ENCODE results near the gene GORASP1.
A peak's percentile ranks its signal among the peaks of the same experiment; 100 is the strongest.

Gene GORASP1

DNA sequence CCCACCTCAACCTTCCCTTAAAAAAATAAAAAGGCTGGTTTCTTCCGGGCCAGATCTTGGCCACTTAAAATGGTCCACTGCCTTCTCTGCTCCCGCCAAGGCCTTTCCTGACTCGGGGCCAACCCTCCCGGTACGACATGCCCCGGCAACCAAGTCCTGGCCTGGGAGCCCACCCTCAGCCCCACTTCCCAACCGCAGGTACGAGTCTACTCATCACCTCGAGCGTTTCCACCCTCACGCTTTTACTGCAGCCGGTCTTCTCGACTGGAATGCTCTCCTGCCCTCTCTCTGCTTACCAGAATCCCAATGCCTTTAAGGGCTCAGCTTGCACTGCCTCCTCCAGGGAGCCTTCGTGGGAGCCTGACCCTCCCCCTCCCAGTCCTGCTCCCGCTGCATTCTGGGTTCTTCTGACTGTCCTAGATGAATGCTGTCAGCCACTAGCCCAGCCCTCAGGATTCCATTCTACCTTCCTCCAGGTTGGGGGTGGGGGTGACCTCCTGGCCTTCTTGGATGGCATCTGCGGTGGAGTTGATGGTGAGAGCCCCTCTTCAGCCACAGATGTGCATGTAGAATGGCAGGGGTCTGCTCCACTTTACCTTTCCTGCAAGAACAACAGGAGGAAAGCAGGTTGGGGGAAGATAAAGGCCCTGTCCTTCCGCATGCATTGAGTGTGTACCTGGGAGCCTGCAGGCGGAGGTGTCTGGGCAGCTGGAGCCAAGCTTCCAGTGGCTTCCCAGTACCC is 47.0 kb upstream of the GORASP1 start:
- ChIA-PET POLR2A (no interaction called here), CTCF (no interaction called here)

DNA sequence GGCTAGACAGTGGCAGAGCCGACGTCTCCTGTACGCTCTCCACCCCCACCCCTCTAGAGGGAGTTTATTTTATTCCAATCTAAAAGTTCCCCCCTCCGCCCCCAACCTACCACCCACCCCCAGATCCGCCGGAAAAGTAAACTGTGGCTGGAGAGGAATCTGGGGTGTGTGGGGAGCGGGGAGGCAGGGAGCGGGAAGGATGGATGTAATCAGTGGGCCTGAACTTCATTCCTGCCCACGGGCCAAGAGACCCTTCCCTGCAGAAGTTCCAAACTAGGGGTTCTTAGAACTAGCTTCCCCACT is 46.5 kb upstream of the GORASP1 start:
- Histone ChIP-seq H3K4me1 (ENCODE audit: control insufficient read depth, insufficient read depth, low read length) (peaks cover 17% of the 10 kb centered on the region), H3K4me3 (ENCODE audit: low read depth, low read length) (peak overlapping the region; percentile 4; the same call in 1 of the 2 replicates), H3K9me3 (ENCODE audit: control insufficient read depth, insufficient read depth, low read depth, low read length) (no peaks in the 10 kb centered on the region), H3K27ac (ENCODE audit: extremely low read depth, low read depth, low read length) (no peak overlapping the region), H3K36me3 (ENCODE audit: control insufficient read depth in 2 of 2, insufficient read depth in 1 of 2, low read length in 2 of 2) (no peaks in the 10 kb centered on the region)
- ChIA-PET CTCF (no interaction called here), POLR2A (no interaction called here)
- TF ChIP-seq, protein P1, sequence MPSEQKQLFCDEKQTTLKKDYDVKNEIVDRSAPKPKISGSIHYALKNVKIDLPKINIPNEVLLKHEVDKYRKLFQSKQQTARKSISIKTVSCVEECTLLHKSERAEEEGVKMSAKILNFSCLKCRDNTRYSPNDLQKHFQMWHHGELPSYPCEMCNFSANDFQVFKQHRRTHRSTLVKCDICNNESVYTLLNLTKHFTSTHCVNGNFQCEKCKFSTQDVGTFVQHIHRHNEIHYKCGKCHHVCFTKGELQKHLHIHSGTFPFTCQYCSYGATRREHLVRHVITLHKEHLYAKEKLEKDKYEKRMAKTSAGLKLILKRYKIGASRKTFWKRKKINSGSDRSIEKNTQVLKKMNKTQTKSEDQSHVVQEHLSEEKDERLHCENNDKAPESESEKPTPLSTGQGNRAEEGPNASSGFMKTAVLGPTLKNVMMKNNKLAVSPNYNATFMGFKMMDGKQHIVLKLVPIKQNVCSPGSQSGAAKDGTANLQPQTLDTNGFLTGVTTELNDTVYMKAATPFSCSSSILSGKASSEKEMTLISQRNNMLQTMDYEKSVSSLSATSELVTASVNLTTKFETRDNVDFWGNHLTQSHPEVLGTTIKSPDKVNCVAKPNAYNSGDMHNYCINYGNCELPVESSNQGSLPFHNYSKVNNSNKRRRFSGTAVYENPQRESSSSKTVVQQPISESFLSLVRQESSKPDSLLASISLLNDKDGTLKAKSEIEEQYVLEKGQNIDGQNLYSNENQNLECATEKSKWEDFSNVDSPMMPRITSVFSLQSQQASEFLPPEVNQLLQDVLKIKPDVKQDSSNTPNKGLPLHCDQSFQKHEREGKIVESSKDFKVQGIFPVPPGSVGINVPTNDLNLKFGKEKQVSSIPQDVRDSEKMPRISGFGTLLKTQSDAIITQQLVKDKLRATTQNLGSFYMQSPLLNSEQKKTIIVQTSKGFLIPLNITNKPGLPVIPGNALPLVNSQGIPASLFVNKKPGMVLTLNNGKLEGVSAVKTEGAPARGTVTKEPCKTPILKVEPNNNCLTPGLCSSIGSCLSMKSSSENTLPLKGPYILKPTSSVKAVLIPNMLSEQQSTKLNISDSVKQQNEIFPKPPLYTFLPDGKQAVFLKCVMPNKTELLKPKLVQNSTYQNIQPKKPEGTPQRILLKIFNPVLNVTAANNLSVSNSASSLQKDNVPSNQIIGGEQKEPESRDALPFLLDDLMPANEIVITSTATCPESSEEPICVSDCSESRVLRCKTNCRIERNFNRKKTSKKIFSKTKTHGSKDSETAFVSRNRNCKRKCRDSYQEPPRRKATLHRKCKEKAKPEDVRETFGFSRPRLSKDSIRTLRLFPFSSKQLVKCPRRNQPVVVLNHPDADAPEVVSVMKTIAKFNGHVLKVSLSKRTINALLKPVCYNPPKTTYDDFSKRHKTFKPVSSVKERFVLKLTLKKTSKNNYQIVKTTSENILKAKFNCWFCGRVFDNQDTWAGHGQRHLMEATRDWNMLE (tag by site-specific recombination; conservative IDR thresholded peaks at IDR 0.05; ENCODE audit: low read depth) = no peak
- TF ChIP-seq ZNF266 (tag by site-specific recombination; IDR thresholded peaks at IDR 0.05; ENCODE audit: low read depth) = no peak
- TF ChIP-seq, protein P2, sequence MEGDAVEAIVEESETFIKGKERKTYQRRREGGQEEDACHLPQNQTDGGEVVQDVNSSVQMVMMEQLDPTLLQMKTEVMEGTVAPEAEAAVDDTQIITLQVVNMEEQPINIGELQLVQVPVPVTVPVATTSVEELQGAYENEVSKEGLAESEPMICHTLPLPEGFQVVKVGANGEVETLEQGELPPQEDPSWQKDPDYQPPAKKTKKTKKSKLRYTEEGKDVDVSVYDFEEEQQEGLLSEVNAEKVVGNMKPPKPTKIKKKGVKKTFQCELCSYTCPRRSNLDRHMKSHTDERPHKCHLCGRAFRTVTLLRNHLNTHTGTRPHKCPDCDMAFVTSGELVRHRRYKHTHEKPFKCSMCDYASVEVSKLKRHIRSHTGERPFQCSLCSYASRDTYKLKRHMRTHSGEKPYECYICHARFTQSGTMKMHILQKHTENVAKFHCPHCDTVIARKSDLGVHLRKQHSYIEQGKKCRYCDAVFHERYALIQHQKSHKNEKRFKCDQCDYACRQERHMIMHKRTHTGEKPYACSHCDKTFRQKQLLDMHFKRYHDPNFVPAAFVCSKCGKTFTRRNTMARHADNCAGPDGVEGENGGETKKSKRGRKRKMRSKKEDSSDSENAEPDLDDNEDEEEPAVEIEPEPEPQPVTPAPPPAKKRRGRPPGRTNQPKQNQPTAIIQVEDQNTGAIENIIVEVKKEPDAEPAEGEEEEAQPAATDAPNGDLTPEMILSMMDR (tag by site-specific recombination; IDR thresholded peaks at IDR 0.05) = no peak
- no peak for TF ChIP-seq ZNF114 (tag by site-specific recombination; IDR thresholded peaks at IDR 0.05)
- TF ChIP-seq, protein P3, sequence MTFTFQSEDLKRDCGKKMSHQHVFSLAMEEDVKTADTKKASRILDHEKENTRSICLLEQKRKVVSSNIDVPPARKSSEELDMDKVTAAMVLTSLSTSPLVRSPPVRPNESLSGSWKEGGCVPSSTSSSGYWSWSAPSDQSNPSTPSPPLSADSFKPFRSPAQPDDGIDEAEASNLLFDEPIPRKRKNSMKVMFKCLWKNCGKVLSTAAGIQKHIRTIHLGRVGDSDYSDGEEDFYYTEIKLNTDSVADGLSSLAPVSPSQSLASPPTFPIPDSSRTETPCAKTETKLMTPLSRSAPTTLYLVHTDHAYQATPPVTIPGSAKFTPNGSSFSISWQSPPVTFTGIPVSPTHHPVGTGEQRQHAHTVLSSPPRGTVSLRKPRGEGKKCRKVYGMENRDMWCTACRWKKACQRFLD (tag by site-specific recombination; IDR thresholded peaks at IDR 0.05) = no peak
- no peak for TF ChIP-seq MZF1 (tag by site-specific recombination; IDR thresholded peaks at IDR 0.05; ENCODE audit: borderline replicate concordance)
- TF ChIP-seq ZNF10 (tag by site-specific recombination; IDR thresholded peaks at IDR 0.05) = no peak
- TF ChIP-seq, protein P4, sequence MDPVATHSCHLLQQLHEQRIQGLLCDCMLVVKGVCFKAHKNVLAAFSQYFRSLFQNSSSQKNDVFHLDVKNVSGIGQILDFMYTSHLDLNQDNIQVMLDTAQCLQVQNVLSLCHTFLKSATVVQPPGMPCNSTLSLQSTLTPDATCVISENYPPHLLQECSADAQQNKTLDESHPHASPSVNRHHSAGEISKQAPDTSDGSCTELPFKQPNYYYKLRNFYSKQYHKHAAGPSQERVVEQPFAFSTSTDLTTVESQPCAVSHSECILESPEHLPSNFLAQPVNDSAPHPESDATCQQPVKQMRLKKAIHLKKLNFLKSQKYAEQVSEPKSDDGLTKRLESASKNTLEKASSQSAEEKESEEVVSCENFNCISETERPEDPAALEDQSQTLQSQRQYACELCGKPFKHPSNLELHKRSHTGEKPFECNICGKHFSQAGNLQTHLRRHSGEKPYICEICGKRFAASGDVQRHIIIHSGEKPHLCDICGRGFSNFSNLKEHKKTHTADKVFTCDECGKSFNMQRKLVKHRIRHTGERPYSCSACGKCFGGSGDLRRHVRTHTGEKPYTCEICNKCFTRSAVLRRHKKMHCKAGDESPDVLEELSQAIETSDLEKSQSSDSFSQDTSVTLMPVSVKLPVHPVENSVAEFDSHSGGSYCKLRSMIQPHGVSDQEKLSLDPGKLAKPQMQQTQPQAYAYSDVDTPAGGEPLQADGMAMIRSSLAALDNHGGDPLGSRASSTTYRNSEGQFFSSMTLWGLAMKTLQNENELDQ (tag by site-specific recombination; IDR thresholded peaks at IDR 0.05; ENCODE audit: low read depth) = no peak
- TF ChIP-seq EGR2 (tag by site-specific recombination; IDR thresholded peaks at IDR 0.05; ENCODE audit: low read depth) = no peak
- no peak for TF ChIP-seq ZNF660 (tag by site-specific recombination; IDR thresholded peaks at IDR 0.05)
- TF ChIP-seq OVOL3 (tag by site-specific recombination; IDR thresholded peaks at IDR 0.05) = no peak
- no peak for TF ChIP-seq ZNF121 (tag by site-specific recombination; IDR thresholded peaks at IDR 0.05)
- TF ChIP-seq ZNF501 (tag by site-specific recombination; IDR thresholded peaks at IDR 0.05) = no peak

More for the DNA sequence above, 47.0 kb upstream of the GORASP1 start:
- TF ChIP-seq ZBTB17 (tag by site-specific recombination; IDR thresholded peaks at IDR 0.05) = peak; percentile 84
- TF ChIP-seq, protein P2 (tag by site-specific recombination; IDR thresholded peaks at IDR 0.05) = no peak
- TF ChIP-seq EGR2 (tag by site-specific recombination; IDR thresholded peaks at IDR 0.05; ENCODE audit: low read depth) = no peak
- TF ChIP-seq KLF8 (tag by site-specific recombination; IDR thresholded peaks at IDR 0.05) = peak; percentile 49
- peak; percentile 59 for TF ChIP-seq GLIS2 (tag by site-specific recombination; IDR thresholded peaks at IDR 0.05)
- no peak for TF ChIP-seq ZNF785 (tag by site-specific recombination; IDR thresholded peaks at IDR 0.05)
- TF ChIP-seq SP2 (tag by site-specific recombination; IDR thresholded peaks at IDR 0.05) = 0 out of 2 replicates have a peak, but pooled peaks have one; percentile 15
- peak; percentile 67; the same call in 1 of the 2 replicates for TF ChIP-seq ZBTB48 (tag by site-specific recombination; IDR thresholded peaks at IDR 0.05)
- no peak for TF ChIP-seq ZNF146 (tag by site-specific recombination; IDR thresholded peaks at IDR 0.05)
- no peak for TF ChIP-seq ZNF140 (tag by site-specific recombination; IDR thresholded peaks at IDR 0.05)
- TF ChIP-seq GLIS1 (tag by site-specific recombination; IDR thresholded peaks at IDR 0.05) = peak; percentile 76
- TF ChIP-seq, protein P5, sequence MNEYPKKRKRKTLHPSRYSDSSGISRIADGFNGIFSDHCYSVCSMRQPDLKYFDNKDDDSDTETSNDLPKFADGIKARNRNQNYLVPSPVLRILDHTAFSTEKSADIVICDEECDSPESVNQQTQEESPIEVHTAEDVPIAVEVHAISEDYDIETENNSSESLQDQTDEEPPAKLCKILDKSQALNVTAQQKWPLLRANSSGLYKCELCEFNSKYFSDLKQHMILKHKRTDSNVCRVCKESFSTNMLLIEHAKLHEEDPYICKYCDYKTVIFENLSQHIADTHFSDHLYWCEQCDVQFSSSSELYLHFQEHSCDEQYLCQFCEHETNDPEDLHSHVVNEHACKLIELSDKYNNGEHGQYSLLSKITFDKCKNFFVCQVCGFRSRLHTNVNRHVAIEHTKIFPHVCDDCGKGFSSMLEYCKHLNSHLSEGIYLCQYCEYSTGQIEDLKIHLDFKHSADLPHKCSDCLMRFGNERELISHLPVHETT (tag by site-specific recombination; IDR thresholded peaks at IDR 0.05) = no peak
- no peak for TF ChIP-seq OSR2 (tag by site-specific recombination; IDR thresholded peaks at IDR 0.05)
- Histone ChIP-seq H3K9me3 (ENCODE audit: control insufficient read depth, insufficient read depth, low read depth, low read length) (no peaks in the 10 kb centered on the region), H3K27ac (ENCODE audit: extremely low read depth, low read depth, low read length) (no peak overlapping the region), H3K4me3 (ENCODE audit: low read depth, low read length) (no peak overlapping the region; the same call in 1 of the 2 replicates), H3K36me3 (ENCODE audit: control insufficient read depth in 2 of 2, insufficient read depth in 1 of 2, low read length in 2 of 2) (no peaks in the 10 kb centered on the region), H3K4me1 (ENCODE audit: control insufficient read depth, insufficient read depth, low read length) (peaks cover 17% of the 10 kb centered on the region)
